Measurements from ENCODE around the gene HOXA7. TPM values are rescaled to one million over a fixed set of nuclear protein-coding genes. Genes with fewer than 3 reads are reported as not detected.

The HOXA7 gene
- total RNA-seq, 1 donor from 2014 or later, result not detected

GRCh38 chr7:27194002-27194352 is 37.5 kb upstream of the HOXA7 start:
- peaks cover 74% of the 10 kb centered on the region for H3K27me3 ChIP-seq (ENCODE audit: control insufficient read depth, insufficient read depth, low read length)
- TF ChIP-seq, protein P1, sequence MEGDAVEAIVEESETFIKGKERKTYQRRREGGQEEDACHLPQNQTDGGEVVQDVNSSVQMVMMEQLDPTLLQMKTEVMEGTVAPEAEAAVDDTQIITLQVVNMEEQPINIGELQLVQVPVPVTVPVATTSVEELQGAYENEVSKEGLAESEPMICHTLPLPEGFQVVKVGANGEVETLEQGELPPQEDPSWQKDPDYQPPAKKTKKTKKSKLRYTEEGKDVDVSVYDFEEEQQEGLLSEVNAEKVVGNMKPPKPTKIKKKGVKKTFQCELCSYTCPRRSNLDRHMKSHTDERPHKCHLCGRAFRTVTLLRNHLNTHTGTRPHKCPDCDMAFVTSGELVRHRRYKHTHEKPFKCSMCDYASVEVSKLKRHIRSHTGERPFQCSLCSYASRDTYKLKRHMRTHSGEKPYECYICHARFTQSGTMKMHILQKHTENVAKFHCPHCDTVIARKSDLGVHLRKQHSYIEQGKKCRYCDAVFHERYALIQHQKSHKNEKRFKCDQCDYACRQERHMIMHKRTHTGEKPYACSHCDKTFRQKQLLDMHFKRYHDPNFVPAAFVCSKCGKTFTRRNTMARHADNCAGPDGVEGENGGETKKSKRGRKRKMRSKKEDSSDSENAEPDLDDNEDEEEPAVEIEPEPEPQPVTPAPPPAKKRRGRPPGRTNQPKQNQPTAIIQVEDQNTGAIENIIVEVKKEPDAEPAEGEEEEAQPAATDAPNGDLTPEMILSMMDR (IDR thresholded peaks at IDR 0.05; ENCODE audit: insufficient read depth, low read length, severe bottlenecking), result no peak
- no peak for DNase-seq (ENCODE audit: low read depth)
- FAIRE-seq, result no peak
- no peaks in the 10 kb centered on the region for H3K36me3 ChIP-seq (ENCODE audit: control insufficient read depth, insufficient read depth, low read length)
- no peak overlapping the region for H3K4me3 ChIP-seq (ENCODE audit: low read depth, low read length)

DNA sequence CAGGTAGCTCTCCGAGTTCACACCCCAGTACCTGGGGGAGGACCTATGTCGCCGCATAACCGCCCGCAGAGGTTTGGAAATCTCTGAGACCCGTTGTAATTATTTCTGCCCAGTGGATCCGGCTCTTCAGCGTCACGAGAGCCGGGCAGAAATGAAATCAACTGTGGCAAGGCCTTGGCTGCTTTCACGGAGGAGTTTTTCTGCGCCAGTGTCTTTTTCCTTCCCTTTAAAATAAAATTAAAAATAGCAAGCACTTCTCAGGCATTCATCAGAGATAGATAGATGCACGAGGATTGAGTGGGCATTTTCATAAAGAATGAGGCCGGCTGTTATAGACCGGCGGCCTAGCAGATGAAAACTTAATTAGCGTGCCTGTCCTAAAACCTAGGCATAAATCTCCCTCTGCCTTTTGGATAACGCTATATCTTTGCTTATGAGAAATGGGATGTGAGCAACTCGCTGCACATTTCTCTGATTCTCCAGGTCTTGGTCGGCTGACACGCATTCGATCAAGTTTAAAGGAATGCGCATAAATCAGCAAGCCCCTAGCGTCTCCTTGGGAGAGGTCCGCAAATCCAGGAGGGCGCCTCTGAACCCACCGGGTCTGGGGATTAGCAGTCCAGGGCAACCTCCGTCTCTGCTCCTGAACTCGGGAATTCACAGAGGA is 37.0 kb upstream of the HOXA7 start:
- no peak for DNase-seq (ENCODE audit: low read depth)
- TF ChIP-seq, protein P1 (IDR thresholded peaks at IDR 0.05; ENCODE audit: insufficient read depth, low read length, severe bottlenecking), result no peak
- FAIRE-seq, result peak; percentile 47
- Histone ChIP-seq H3K4me3 (ENCODE audit: low read depth, low read length) (no peak overlapping the region), H3K36me3 (ENCODE audit: control insufficient read depth, insufficient read depth, low read length) (no peaks in the 10 kb centered on the region), H3K27me3 (ENCODE audit: control insufficient read depth, insufficient read depth, low read length) (peaks cover 74% of the 10 kb centered on the region)

DNA sequence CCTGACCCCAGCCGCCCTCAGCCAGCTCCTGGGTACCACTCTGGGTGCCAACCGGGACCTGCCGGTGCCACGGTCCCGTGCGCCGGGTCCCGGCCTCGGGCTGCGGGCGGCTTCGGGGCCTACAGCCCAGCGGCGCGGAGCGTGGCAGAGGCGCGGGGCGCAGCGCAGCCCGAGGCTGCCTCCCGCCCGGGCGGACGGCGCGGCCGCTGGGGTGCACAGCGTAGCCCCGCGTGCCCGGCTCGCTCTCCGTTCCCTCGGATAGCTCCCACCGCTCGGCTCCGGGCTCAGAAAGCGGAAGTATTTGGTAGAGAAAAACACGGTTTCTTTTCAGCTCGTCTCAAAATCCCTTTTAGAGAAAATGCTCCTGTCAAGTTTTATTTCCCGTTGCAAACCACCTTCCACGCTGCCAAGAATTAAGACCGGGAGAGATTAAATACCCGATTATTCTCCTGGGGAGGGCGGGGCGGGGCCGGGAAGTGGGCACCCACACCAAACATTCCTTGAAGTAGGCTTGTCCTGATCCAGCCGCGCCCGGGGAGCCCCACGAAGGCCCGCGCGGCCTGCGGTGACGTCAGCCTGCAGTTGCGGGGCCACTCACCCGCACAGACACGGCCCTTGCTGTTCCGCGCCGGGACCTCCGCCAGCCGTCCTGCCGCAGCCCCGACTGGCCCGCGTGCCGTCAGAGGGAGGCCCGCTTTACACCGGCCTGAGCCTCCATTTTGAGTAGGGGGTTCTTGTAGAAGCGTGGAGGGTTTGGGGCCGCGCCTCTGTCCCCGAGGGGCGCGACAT is 36.3 kb upstream of the HOXA7 start:
- no peaks in the 10 kb centered on the region for H3K36me3 ChIP-seq (ENCODE audit: control insufficient read depth, insufficient read depth, low read length)
- peaks cover 74% of the 10 kb centered on the region for H3K27me3 ChIP-seq (ENCODE audit: control insufficient read depth, insufficient read depth, low read length)
- no peak overlapping the region for H3K4me3 ChIP-seq (ENCODE audit: low read depth, low read length)
- DNase-seq (ENCODE audit: low read depth), result no peak
- no peak for FAIRE-seq
- TF ChIP-seq, protein P1 (IDR thresholded peaks at IDR 0.05; ENCODE audit: insufficient read depth, low read length, severe bottlenecking), result no peak

DNA sequence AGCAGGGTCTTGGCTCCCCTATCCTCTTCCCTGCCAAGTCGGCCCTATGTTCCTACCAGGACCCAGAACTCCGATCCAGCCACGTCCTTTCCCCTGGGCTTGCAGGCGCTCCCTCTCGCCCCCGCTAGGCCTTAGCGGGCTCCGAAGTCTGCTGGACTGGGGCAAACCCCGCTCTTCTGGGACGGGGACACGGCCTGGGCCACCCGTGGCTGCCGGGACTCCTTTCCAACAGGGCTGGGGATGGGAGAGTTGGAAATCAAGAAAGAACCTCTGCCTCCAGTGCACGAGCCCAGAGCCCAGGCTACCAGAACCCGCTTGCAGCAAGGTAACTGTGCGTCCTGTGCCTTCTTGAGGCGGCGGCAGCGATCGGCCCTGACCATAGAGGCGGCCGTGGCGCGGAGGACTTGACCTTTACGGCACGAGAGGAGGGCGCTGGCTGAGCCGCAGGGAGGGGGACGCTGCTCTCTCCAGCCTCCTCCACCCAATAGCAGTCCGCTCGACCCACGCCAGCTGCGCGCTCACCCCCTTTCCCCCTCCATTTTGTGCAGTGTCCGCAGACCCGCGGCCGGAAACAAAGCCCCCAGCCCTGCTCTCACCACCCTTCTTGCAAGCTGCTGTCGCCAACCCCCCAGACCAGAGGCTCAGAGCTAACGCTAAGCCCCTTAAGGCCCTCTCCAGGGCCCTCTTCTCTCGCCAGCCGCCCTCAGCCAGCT is 35.5 kb upstream of the HOXA7 start:
- Histone ChIP-seq H3K4me3 (ENCODE audit: low read depth, low read length) (no peak overlapping the region), H3K27me3 (ENCODE audit: control insufficient read depth, insufficient read depth, low read length) (peaks cover 76% of the 10 kb centered on the region), H3K36me3 (ENCODE audit: control insufficient read depth, insufficient read depth, low read length) (no peaks in the 10 kb centered on the region)
- DNase-seq (ENCODE audit: low read depth) (no peak), FAIRE-seq (no peak)
- TF ChIP-seq, protein P1 (IDR thresholded peaks at IDR 0.05; ENCODE audit: insufficient read depth, low read length, severe bottlenecking), result no peak

GRCh38 chr7:27191161-27191731 is 34.8 kb upstream of the HOXA7 start:
- H3K4me3 ChIP-seq (ENCODE audit: low read depth, low read length), result no peak overlapping the region
- FAIRE-seq, result no peak
- DNase-seq (ENCODE audit: low read depth), result no peak
- TF ChIP-seq, protein P1 (IDR thresholded peaks at IDR 0.05; ENCODE audit: insufficient read depth, low read length, severe bottlenecking), result no peak
- H3K36me3 ChIP-seq (ENCODE audit: control insufficient read depth, insufficient read depth, low read length), result no peaks in the 10 kb centered on the region
- peaks cover 78% of the 10 kb centered on the region for H3K27me3 ChIP-seq (ENCODE audit: control insufficient read depth, insufficient read depth, low read length)
